Stimulated activated naive CD8-positive, alpha-beta T cell treated with anti-CD3 and anti-CD28 coated beads, Interleukin-15, Interleukin-2, amounts not matched to agents 100 U/mL and 50 U/mL, for 24 hours (primary cell): ENCODE results near the gene HSD17B12.

Source experiments
- ATAC-seq: fragments of 150-1000 bp; cut with Tn5 transposase; one replicate; pipeline ENCODE4 v1.10.0; 2021
- DNase-seq: peaks from one replicate; pipeline ENCODE4 v3.0.0; 2021

Gene HSD17B12

DNA sequence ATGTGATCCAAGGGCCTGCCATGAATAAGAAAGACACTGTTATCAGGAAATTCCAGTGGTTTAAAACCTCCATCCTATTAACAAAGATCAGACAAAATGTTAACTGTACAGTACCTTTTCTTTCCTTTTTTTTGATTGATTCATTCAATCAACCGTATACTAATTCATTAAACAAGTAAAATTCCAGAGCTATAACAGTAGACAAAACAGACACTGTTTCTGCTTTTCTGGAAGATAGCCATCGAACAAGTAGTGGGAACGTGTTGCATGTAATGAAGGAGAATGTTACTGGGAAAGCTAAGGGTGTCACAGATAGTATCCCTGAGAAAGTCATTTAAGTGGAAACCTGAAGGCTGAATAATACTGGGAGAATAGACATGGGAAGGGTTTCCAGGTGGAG is 126.4 kb downstream of the HSD17B12 start:
- ATAC-seq (no peak), DNase-seq (no peak)

- no peak for DNase-seq
- no peak for ATAC-seq
These were observed 130.5 kb downstream of the HSD17B12 start for GRCh38 chr11:43810929-43811596.

DNA sequence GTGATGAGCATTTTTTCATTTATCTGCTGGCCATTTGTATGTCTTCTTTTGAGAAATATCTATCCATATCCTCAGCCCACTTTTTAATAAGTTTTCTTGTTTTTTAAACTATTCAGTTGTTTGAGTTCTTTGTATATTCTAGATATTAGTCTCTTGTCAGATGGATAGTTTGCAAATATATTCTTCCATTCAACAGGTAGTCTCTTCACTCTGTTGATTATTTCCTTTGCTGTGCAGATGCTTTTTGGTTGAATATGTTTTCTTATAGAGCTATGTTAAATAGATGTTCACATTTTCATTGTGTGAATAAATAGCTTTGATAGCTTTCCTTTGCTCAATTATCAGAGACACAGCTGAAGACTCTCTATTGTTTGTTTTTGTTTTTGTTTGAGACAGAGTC is 131.9 kb downstream of the HSD17B12 start:
- no peak for ATAC-seq
- DNase-seq, result no peak

GRCh38 chr11:43818220-43818619 is 137.7 kb downstream of the HSD17B12 start:
- ATAC-seq, result no peak
- no peak for DNase-seq

DNA sequence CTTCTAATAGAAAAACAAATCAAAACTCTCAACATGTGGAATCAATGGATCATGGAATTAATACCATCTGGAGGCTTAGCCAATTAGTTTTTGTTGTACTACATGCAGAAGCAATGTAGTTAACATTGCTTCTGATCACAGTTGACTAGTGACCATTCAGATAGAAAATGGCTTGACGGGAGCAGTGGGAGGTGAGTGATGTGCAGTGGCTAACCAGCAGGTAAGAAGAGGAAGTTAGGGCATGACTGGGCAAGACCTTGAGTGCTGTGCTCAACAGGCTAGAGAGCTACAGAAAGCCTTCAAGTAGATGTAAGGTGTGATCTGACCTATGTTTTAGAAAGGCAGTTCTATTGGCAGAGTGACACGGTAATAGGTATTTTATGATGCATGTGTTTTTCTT is 139.4 kb downstream of the HSD17B12 start:
- ATAC-seq (no peak), DNase-seq (no peak)

DNA sequence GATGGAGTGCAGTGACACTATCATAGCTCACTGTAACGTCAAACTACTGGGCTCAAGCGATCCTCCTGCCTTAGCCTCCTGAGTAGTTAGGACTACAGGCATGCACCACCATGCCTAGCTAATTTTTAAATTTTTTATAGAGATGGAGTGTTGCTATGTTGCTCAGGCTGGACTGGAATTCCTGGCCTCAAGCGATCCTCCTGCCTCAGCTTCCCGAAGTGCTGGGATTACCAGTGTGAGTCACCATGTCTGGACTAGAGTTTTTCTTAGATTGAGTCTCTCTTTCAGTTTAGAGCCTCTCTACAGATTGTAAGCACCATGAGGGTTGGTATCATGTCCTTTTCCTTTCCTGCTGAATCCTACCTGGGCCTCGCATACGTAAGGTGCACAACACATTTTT is 142.8 kb downstream of the HSD17B12 start:
- ATAC-seq (no peak), DNase-seq (no peak)

GRCh38 chr11:43823851-43824250 is 143.3 kb downstream of the HSD17B12 start:
- DNase-seq (no peak), ATAC-seq (no peak)

DNA sequence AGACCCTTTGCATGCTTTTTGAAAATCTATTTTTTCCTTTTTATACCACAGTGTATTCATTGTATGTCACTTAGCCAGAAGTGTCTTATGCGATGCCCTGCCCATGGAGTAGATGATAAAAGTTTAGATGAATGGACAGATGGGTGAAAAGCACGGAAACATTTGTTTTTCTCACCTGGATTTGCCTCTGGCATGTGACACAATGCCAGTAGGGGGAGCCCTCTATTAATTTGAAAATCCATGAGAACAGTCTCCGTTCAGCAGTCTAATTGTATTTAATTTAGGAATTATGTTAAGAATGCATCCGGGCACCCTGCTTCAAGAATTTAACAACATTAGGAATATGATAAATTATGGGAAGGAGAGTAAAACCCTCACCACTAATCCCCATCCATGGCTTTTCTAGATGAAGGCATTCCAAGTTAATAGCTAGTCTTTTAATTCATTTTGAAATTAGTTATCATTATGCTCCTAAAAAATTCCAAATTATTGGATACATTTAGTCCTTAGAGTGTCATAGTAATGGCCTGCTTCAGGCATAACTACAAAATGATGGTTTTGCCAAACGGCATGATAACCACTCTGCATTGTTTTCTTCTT is 144.8 kb downstream of the HSD17B12 start:
- DNase-seq (peak; percentile 15), ATAC-seq (no peak)

GRCh38 chr11:43830928-43831440 is 150.4 kb downstream of the HSD17B12 start:
- DNase-seq (peak; percentile 57), ATAC-seq (peak; percentile 100)

GRCh38 chr11:43832536-43832935 is 152.0 kb downstream of the HSD17B12 start:
- ATAC-seq (no peak), DNase-seq (no peak)

DNA sequence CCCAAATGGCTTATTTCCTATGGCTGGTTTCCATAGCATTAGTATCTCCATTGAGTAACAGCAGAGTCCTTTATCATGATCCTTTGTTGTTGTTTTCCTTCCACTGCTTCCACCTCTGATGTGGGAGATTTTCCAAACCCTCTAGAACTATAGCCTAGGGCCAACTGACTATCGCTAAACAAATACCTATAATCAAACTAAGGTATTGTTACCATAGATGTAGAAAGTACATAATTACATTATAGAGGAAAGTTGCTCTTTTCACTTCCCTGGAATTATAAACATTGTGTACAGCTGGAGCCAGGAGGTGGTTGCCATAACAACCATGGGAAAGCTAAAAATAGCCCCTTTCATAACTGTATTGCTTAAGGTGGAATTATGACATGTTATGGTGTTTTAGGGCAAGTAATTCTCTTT is 153.1 kb downstream of the HSD17B12 start:
- DNase-seq (no peak), ATAC-seq (no peak)

DNA sequence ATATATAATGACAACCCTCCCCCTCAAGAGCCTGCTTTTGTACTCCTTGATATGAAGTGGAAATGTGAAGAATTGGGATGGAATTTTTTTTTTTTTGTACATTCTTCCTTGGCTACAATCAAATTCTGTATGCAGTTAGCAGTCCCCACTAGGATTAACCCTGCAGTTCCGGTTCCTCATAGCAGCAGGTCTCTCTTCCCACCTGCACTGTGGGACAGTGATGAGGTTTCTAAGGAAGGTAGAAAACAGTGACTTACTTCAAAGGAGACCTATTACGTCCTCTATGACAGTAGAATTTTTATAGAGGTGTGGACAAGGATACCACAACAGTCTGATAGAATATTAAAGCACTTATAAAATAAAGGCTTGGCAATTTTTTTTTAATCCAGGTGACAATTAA is 153.7 kb downstream of the HSD17B12 start:
- DNase-seq (no peak), ATAC-seq (no peak)

GRCh38 chr11:43835104-43835503 is 154.6 kb downstream of the HSD17B12 start:
- ATAC-seq (no peak), DNase-seq (no peak)

DNA sequence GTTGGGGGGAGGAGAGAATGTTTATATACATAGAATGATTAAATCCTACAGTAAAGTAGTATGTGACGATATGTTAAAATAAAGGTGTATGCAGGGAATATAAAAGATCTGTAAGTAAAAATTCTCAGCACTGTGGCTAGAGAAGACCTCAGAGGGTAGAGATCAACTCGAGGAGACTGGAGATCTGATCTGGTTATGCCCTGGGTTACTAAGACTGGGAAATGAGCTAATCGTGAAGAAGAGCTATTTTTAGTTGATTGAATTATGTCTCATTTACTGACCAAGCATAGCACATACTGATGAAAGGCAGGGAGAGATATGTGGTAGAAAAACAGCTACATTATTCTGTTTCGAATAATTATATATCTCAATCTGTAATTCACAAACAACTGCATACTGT is 157.3 kb downstream of the HSD17B12 start:
- no peak for DNase-seq
- ATAC-seq, result no peak

DNA sequence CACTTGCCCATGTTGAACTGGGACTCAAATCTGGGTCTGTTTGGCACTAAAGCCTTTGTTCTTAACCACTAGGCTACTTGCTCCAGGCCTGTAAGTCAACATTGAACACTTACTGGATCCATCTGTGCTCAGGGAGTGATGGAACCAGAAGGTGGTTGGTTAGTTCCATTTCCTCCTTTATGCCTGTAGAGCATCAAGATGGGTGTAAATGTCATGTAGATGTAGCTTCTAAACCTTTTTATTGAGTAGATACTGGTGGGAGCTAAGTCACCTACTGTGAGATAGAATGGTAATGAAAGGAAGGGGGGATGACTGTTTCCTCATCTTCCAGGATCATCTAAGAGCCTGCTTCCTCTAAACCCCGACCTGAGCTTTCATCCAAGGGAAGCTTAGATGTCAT is 161.5 kb downstream of the HSD17B12 start:
- no peak for ATAC-seq

GRCh38 chr11:43845816-43846215 is 165.3 kb downstream of the HSD17B12 start:
- DNase-seq (no peak), ATAC-seq (no peak)

More for the DNA sequence above, 161.5 kb downstream of the HSD17B12 start:
- DNase-seq, result no peak

- peak; percentile 61 for DNase-seq
- peak; percentile 75 for ATAC-seq
These were observed 171.6 kb downstream of the HSD17B12 start for GRCh38 chr11:43852057-43852636.

DNA sequence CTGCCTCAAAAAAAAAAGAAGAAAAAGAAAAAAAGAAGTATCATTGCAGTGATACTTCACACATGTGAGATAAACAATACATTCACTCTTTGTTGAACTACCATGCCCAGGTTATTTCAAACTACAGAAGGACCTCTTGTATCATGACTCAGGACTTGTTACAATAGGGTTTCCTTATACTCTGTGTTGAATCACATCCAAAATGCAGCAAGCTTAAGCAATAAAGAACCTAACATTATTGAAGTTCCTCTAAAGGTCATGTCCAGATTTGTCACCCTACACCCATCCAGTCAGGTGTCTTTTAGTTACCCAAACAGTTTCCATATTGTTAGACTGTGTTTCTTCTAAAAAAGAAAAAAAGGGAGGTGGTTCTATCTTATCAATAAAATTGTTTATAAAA is 173.2 kb downstream of the HSD17B12 start:
- DNase-seq (no peak), ATAC-seq (no peak)

- ATAC-seq, result no peak
- DNase-seq, result no peak
These were observed 176.5 kb downstream of the HSD17B12 start for GRCh38 chr11:43856993-43857392.

GRCh38 chr11:43861141-43861540 is 180.6 kb downstream of the HSD17B12 start:
- ATAC-seq (no peak), DNase-seq (no peak)

- ATAC-seq (no peak), DNase-seq (no peak)
These were observed 186.0 kb downstream of the HSD17B12 start for GRCh38 chr11:43866520-43866919.

DNA sequence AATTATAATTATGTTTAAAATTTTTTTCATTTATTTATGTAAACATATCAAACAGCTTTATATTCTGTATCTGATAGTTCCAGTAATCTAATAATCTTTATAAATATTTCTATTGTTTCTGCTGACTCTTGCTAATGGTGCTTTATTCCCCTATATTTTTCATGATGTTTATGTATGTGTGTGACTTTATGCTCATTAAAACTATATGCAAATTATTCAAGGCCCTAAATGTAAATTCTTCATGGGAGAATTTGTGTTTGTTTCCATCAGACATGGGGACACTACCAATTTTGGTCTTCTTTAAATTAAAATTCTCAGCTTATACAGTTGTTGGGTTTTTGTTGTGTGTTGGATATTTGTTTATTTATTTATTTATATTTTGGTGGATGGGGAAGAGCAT is 186.4 kb downstream of the HSD17B12 start:
- DNase-seq (no peak), ATAC-seq (no peak)

GRCh38 chr11:43868852-43869567 is 188.5 kb downstream of the HSD17B12 start:
- DNase-seq (peak; percentile 33), ATAC-seq (peak; percentile 98)
